ENCODE results near the gene PODN.

Gene PODN

GRCh38 chr1:53115403-53116306, 53.6 kb downstream of the PODN start:
- no peak for DNase-seq

- no peak for DNase-seq
These were observed 54.3 kb downstream of the PODN start for GRCh38 chr1:53116307-53116810.

- no peak for DNase-seq
These were observed 55.1 kb downstream of the PODN start for GRCh38 chr1:53116933-53117600.

DNA sequence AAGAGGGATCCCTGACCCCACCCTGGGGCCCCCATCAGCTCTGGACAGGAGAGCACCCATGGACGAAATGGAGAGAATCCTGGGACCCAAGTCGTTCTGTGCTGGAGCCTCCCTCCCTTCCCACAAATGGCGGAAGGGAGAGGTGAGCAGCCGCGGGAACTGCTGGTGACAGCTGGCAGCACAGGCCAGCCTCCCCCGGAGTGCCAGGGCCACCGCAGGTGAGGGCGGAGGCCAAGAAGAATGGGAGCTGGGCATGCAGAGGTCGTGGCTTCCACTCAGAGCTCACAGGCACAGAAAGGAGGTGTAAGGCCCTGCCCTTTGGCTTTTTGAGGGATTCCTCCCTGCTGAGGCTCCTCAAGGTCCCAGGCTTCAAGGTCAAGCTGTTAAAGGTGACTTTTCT, 55.8 kb downstream of the PODN start:
- no peak for DNase-seq

DNA sequence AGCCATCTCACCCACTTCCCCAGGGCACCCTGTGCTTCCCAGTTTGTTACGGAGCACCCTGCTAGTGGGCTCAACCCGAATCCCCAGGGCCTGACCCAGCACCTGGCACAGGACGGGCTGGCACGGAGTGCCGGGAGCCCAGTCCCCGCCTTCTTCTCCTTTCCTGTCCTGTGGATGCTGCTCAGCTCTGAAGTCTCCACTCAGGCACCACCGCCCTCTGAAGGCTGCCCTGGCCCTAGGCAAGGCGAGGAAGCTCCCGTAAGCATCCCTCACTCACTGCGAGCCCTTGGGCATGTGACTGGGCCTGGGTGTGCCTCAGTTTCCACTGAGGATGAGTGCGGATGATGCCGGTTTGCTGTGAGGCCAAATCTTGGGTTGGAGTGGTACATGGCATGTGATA, 58.6 kb downstream of the PODN start:
- DNase-seq, result no peak

DNA sequence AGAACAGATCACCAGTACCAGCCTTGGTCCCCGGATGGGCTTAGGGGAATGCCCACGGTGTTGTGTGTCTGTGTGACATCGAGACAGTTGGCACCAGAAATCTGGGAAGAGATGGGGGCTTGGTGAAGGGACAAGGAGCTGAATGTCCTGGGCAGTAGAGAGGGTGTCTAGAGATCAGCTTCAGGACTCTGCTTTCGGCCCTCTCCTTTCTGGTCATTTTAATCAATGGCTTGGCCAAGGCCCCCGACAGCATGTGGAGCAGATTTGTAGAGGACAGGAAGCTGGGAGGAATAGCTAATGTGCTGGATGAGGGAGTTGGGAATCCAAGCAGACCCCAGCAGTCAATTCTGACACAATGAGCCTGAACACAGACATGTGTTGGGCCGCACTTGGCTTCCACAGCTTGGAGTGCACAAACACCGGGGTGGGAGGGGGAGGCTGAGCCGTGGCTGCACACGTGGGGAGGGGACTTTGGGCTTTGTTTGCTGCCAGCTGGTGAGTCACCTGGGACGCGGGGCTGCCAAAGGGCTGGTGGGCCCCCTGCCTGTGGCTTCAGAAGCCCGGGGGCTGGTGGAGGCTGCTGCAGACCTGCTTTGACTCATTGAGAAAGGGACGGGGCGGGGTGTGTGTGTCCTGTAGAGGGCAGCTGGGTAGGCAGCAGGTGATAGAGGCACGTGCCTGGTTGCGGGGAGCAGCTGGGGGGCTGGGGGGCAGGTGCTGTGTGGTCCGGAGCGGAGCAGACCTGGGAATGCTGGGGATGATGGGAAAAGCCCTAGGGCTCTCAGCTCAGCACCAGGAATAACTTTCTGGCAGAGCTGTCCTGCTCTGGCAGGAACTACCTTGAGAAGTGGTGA, 59.5 kb downstream of the PODN start:
- no peak for DNase-seq

GRCh38 chr1:53122201-53122885, 60.3 kb downstream of the PODN start:
- DNase-seq, result no peak

DNA sequence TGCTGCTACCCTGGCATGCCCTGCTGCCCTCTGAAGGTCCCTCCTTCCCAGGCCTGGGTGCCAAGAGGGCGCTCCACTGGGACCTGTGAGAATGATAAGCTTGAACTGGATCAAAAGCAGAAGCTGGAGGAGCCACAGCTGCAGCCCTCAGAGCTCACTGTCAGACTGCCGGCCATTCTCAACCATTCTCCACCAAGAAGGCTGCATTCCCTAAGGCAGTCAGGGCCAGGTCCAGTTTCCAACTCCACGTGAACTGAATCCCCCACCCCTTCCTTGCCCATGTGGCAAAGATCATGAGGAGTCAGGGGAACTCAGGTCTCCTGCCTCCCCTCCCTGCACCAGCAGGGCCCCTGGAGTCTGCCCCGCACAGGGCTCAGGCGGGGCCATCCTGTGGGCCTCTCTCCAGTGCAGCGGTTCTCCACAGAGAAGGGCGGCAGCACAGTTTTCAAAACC, 61.0 kb downstream of the PODN start:
- DNase-seq, result no peak

GRCh38 chr1:53123453-53124140, 61.6 kb downstream of the PODN start:
- DNase-seq, result no peak

DNA sequence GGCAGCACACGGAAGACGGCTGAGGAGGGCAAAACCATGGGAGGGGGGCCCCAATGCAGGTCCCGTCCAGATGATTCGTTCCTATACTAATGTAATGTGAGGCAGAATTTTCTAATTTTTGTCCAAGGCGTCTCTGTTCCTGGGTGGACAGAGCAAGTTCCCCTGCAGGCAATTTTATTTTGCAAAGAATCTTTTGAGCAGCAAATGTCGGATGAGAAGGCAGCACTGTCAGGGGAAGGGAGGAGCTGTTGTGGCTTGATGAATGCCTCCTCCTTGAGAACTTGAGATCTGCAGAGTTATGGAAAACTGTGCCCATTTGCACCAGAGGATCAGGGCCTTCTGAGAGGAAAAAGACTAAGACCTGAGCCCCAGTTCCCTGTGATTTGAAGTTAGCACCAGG, 63.1 kb downstream of the PODN start:
- no peak for DNase-seq

DNA sequence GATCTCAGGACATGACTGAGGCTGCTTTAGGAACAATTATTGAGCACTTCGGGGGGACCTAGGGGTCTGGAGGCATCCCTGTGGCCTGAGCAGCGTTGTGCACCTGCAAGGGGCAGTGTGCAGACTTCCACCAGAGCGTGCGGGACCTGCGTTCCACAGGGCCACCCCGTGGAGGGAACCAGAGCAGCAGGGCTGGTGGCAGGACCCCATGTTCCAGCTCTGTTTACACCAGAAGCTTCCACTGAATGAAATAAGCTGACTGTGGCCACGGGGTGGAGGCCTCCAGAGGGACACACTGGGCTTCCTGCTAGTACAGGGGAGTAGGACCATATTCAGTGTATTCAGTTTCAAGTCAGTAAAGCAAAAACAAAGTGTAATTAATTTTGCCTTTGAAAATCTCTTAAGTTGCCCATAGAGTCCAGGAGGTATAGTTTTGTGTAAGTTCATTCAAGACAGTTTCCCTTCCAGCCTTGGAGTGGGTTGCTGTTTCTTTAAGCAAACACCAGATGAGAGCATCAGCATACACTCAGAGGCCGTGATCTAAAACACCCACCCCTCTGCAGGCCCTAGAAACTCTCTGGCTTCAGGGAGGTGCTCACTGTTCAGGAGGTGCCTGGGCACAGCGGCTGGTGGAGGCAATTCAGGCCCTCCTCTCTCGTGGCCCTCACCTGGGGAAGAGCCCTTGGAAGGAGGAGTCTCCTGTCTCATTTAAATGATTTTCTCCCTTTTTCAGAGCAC, 63.8 kb downstream of the PODN start:
- DNase-seq, result no peak

GRCh38 chr1:53126495-53126894, 64.5 kb downstream of the PODN start:
- no peak for DNase-seq

- no peak for DNase-seq
These were observed 65.5 kb downstream of the PODN start for GRCh38 chr1:53127546-53127945.

DNA sequence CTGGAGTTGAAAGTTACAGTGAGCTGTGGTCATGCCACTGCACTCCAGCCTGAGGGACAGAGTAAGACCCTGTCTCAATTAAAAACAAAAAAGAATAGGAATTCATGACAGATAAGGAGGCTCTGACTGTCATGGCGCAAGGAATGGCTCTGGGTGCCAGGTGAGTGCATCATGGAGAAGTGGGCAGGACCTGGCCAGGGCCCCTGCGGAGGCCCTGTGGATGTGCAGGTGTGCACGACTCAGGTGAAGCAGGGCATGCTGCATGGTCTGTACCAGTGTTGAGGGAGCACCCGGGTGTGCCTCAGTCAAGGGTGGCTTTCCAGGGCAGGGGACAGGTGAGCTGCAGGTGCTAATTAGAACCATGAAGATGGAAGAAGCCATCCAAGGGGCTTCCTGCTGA, 66.4 kb downstream of the PODN start:
- no peak for DNase-seq

- no peak for DNase-seq
These were observed 68.0 kb downstream of the PODN start for GRCh38 chr1:53129891-53130597.

DNA sequence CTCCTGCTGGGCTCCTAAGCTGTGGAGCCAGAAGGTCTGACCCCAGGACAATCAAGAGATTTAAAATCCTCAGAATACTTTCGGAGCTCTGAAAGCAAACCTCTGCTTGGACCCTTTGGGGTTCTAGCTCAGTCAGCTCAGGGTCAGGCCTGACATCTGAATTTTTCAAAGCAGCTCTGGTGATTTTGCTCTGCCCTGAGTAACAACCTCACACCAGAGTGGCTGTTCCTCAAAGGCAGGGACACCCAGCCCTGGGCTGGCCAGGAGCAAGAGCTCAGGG, 68.5 kb downstream of the PODN start:
- no peak for DNase-seq

GRCh38 chr1:53130878-53131589, 69.0 kb downstream of the PODN start:
- no peak for DNase-seq

DNA sequence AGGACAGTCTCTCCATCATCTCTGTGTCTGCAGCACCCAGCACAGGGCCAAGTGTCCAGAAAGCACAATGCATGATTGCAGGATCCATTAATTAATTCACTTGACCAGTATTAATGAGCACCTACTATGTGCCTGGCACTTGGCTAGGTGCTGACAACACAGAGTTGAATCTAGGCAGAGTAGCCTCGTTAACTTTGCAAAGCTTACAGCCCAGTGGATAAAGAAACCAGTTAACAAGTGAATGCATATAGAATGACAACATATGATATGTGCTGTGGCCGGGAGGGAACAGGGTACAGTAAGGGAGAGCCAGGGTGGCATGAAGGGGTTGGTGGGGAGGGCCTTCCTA, 69.6 kb downstream of the PODN start:
- no peak for DNase-seq

DNA sequence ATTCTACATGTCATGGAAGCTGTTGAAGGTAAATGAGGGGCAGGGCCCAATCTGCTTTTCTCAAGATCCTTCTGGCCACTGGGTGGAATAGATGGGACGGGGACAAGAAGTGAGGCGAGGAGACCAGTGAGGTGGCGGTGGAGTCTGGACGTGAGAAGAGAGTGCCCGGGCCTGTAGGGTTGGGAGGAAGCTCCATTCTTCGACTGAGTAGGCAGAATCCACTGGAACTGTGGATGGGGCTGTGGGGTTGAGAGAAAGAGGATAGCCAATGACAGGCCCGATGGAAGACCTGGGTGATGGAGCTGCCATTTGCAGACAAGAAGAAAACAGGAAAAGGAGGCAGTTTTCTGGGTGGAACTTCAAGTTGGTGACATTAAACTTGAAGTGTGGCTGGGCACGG, 70.2 kb downstream of the PODN start:
- DNase-seq, result no peak

All from effector CD8-positive, alpha-beta T cell (primary cell).